Skin epidermis (tissue), 12 donors: Measurements from ENCODE around the gene PTPRH.

ENCODE experiments used
- H3K27ac ChIP-seq, 21 experiments: fragments of 200-600 bp; sonication (generic) in 11 of 21; one replicate each; pipeline ENCODE4 v1.5.0; 2020; ENCODE audit warnings: mild to moderate bottlenecking in 3 of 21, inconsistent platforms in 2 of 21, moderate library complexity in 2 of 21
- H3K4me3 ChIP-seq, 7 experiments: fragments of 200-600 bp; sonication (generic) in 2 of 7; one replicate each; pipeline ENCODE4 v1.5.0; 2020; ENCODE audit warnings: inconsistent platforms in 2 of 7, mild to moderate bottlenecking in 2 of 7, moderate library complexity in 1 of 7

Gene PTPRH

GRCh38 chr19:55246462-55247451 lies 37.5 kb upstream of the PTPRH start:
- no peak overlapping the region for H3K4me3 ChIP-seq
- H3K27ac ChIP-seq = peak overlapping the region in 1 of 21 experiments; percentile 32

GRCh38 chr19:55245236-55245904 lies 36.1 kb upstream of the PTPRH start:
- no peak overlapping the region for H3K4me3 ChIP-seq
- H3K27ac ChIP-seq = no peak overlapping the region

- Histone ChIP-seq H3K4me3 (no peak overlapping the region), H3K27ac (no peak overlapping the region)
These were observed 34.8 kb upstream of the PTPRH start for GRCh38 chr19:55244004-55244680.

GRCh38 chr19:55242517-55242916 lies 33.2 kb upstream of the PTPRH start:
- Histone ChIP-seq H3K4me3 (no peak overlapping the region), H3K27ac (no peak overlapping the region)

GRCh38 chr19:55241935-55242464 lies 32.7 kb upstream of the PTPRH start:
- Histone ChIP-seq H3K4me3 (no peak overlapping the region), H3K27ac (no peak overlapping the region)

GRCh38 chr19:55241143-55241934 lies 32.0 kb upstream of the PTPRH start:
- H3K4me3 ChIP-seq = no peak overlapping the region

GRCh38 chr19:55240713-55241020 lies 31.4 kb upstream of the PTPRH start:
- H3K27ac ChIP-seq = no peak overlapping the region
- H3K4me3 ChIP-seq = no peak overlapping the region

More at GRCh38 chr19:55241143-55241934, 32.0 kb upstream of the PTPRH start:
- no peak overlapping the region for H3K27ac ChIP-seq

GRCh38 chr19:55239004-55239403 lies 29.7 kb upstream of the PTPRH start:
- H3K27ac ChIP-seq = no peak overlapping the region
- no peak overlapping the region for H3K4me3 ChIP-seq

GRCh38 chr19:55238030-55238429 lies 28.7 kb upstream of the PTPRH start:
- H3K27ac ChIP-seq = no peak overlapping the region
- H3K4me3 ChIP-seq = no peak overlapping the region

- Histone ChIP-seq H3K27ac (no peak overlapping the region), H3K4me3 (no peak overlapping the region)
These were observed 23.7 kb upstream of the PTPRH start for GRCh38 chr19:55232986-55233385.

GRCh38 chr19:55232286-55232602 lies 22.9 kb upstream of the PTPRH start:
- no peak overlapping the region for H3K4me3 ChIP-seq
- H3K27ac ChIP-seq = no peak overlapping the region

GRCh38 chr19:55231391-55232285 lies 22.3 kb upstream of the PTPRH start:
- Histone ChIP-seq H3K4me3 (no peak overlapping the region), H3K27ac (no peak overlapping the region)

GRCh38 chr19:55230780-55231179 lies 21.5 kb upstream of the PTPRH start:
- H3K4me3 ChIP-seq = no peak overlapping the region
- H3K27ac ChIP-seq = no peak overlapping the region

GRCh38 chr19:55230329-55230728 lies 21.0 kb upstream of the PTPRH start:
- Histone ChIP-seq H3K27ac (no peak overlapping the region), H3K4me3 (no peak overlapping the region)

- no peak overlapping the region for H3K4me3 ChIP-seq
- no peak overlapping the region for H3K27ac ChIP-seq
These were observed 20.5 kb upstream of the PTPRH start for GRCh38 chr19:55229789-55230182.

GRCh38 chr19:55229145-55229788 lies 20.0 kb upstream of the PTPRH start:
- H3K27ac ChIP-seq = no peak overlapping the region
- no peak overlapping the region for H3K4me3 ChIP-seq

GRCh38 chr19:55228403-55229031 lies 19.2 kb upstream of the PTPRH start, which contains the start of gene TMEM86B:
TMEM86B (minus strand) TSS chr19:55228763; CDS start chr19:55228741, 22 bp downstream.
- no peak within 1 kb of the TSS for H3K27ac ChIP-seq
- no peak within 1 kb of the TSS for H3K4me3 ChIP-seq

- Histone ChIP-seq H3K4me3 (no peak overlapping the region), H3K27ac (no peak overlapping the region)
These were observed 18.7 kb upstream of the PTPRH start for GRCh38 chr19:55228015-55228391.
